Endothelial cell of umbilical vein (primary cell): ENCODE measurements around the gene SMIM12.

Experiments used
- CTCF ChIP-seq, 2 donors: IDR thresholded peaks; 1 replicate in 1 of 2; 2 replicates in 1 of 2; pipeline ENCODE4 v1.5.1; 2011; ENCODE audit warnings: low read length in 2 of 2, mild to moderate bottlenecking in 2 of 2, moderate library complexity in 2 of 2, control low read depth in 1 of 2, inconsistent platforms in 1 of 2, low read depth in 1 of 2; ENCODE audit not compliant: insufficient read depth in 1 of 2; ENCODE audit errors: extremely low read depth in 1 of 2
- EZH2 ChIP-seq: IDR thresholded peaks from 2 replicates; pipeline ENCODE4 v1.6.1; 2012; ENCODE audit warnings: borderline replicate concordance, low read depth, mild to moderate bottlenecking, moderate library complexity, low read length, inconsistent platforms; ENCODE audit not compliant: severe bottlenecking

DNA sequence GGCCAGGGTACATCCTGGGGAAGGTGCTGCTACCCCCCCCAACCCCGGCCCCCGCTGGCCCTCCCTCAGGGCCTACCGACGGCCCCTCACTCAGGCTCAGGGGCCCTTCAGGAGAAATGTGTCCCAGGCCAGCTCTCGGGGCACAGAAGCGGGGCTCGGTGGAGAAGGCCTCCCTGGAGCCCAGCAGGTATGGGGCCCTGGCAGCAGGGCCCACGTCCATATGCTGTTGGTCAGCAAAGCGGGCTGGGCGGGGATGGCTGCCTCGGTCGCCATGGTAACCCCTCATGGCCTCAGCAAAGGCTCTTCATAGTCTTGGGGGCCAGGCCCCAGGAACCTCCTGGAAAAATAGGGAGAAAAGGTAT, 45.5 kb upstream of the SMIM12 start:
- TF ChIP-seq CTCF (IDR thresholded peaks at IDR 0.05; ENCODE audit: extremely low read depth in 1 of 2, insufficient read depth in 1 of 2, low read depth in 1 of 2, low read length in 2 of 2), result no peak
- TF ChIP-seq EZH2, result no peak
